GM12873 (cell line): ENCODE measurements around the gene GCA.

Experiments
- TF ChIP-seq, protein P1 (sequence below): IDR thresholded peaks from 2 replicates; pipeline ENCODE4 v1.5.1; 2012; ENCODE audit warnings: low read depth, mild to moderate bottlenecking, moderate library complexity, low read length, control low read depth; ENCODE audit not compliant: insufficient read depth; ENCODE audit errors: missing control alignments

GCA gene

DNA sequence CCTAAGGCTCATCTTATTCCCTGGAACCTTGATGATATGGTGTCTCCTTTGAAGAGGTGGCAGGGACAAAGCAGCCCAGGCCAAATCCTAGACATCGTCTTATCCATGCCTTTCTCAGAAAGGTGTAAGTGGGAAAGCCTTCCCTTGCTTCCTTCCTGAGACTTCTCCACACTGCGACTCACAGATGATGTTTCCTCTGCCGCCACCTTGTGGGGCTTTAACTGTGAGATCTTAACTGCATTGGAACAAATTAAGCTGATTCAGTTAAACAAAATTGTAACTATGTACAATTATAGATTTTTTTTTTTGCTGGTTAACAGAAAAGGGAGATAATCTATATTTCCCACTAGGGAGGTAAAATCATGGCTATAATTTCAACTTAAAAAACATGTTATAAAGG is 10.0 kb upstream of the GCA start:
- TF ChIP-seq, protein P1, sequence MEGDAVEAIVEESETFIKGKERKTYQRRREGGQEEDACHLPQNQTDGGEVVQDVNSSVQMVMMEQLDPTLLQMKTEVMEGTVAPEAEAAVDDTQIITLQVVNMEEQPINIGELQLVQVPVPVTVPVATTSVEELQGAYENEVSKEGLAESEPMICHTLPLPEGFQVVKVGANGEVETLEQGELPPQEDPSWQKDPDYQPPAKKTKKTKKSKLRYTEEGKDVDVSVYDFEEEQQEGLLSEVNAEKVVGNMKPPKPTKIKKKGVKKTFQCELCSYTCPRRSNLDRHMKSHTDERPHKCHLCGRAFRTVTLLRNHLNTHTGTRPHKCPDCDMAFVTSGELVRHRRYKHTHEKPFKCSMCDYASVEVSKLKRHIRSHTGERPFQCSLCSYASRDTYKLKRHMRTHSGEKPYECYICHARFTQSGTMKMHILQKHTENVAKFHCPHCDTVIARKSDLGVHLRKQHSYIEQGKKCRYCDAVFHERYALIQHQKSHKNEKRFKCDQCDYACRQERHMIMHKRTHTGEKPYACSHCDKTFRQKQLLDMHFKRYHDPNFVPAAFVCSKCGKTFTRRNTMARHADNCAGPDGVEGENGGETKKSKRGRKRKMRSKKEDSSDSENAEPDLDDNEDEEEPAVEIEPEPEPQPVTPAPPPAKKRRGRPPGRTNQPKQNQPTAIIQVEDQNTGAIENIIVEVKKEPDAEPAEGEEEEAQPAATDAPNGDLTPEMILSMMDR = peak; percentile 52

DNA sequence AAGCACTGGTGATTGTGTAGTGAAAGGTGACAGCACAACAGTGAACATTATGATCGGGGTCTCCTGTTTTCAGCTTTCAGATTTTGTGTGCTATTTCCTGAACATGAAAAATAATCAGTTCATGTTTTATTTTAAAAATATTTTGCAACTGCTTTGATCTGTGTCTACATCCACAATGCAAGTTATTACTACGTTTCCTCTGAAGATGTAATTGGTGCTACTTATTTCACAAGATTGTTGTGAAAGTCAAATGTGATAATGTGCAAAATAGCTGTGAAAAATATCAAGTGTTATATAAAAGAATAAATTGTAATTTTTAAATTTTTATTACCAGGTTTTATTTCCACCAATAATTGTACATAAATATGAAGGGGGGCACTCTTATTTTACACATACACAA is 6.1 kb upstream of the GCA start:
- TF ChIP-seq, protein P1 = no peak

DNA sequence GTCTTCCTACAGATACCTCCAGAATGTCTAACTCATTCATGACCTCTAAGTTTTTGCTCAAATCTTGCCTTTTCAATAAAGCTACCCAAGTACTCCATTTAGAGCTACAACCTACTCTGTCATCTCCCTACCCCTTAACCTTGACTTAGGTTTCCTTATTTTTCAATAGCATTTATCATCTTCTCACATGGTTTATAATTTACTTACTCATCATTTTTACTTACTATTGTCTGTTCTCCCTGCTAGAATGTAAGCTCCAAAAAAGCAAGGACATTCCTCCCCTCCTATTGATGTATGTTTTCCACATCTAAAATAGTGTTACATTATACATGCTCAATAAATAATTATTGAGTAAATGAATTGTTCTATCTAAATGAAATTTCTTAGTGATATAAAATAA is 3.1 kb upstream of the GCA start:
- TF ChIP-seq, protein P1 = no peak

DNA sequence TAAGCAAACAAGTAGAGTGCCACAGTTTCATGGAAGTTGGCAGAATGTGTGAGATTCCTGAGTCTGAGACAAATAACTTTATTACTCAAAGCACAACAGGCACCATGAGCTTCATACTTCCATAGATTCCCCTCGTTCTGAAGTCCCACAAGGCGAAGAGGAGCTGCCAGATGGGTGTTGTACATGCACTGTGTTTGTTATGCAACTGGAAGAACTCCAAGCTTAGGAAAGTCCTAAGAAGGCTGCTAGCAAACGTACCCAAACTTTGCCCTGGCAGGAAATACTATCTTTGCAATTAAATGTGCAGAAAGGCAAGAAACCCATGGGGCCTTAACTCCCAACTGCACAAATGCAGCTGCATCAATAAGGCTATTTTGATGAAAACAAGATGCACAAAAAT is 1.6 kb upstream of the GCA start:
- TF ChIP-seq, protein P1 = no peak

DNA sequence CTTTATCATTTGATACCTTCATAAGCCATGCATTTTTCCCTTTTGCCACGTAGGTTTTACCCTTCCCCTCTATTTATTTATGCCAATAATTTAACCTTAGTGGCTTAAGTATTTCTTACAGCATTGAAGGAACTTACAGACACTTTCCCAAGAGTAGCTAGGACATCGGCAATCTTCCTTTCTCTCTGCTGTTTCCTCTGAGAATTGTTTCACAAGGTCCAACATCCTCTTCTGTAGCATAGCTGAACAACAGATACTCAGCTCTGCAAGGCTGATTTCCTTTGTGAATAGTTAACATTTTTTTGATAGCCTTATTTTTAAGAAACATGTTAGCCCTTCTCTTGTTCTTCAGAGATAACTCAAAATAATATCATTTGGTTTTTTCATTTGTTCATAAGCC is 1.1 kb upstream of the GCA start:
- TF ChIP-seq, protein P1 = no peak

DNA sequence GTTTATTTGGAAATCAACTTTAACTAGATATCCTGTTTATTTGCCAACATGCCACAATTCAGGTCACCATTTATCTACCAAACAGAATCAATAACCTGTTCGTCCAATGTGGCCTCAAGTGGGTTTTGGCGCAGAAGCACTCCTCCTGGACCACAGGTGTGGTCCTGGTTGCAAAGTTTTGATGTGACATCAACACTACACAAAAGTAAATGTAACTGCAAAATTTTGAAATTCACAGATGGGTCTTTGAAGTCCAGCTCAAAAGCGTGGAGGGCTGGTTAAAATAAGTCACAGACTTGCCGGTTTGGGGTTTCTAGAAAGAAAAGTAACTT is 474 bp upstream of the GCA start:
- TF ChIP-seq, protein P1 = no peak

DNA sequence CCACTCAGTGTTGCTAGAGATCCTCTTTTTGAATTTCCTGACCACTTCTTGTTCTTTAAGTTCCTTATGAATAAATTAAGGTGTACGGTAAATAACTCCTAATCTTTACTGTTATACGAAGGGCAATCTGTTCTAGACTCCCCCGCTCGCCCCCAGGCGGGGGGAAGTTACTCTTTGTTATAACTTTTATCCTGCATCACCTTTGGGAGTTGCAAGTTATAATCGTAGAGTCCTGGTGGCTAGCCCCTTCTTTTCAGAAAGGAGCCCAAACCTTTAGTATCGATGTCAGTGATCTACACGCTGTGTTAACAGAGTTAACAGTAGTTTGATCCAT is 652 bp downstream of the GCA start:
- TF ChIP-seq, protein P1 = no peak

DNA sequence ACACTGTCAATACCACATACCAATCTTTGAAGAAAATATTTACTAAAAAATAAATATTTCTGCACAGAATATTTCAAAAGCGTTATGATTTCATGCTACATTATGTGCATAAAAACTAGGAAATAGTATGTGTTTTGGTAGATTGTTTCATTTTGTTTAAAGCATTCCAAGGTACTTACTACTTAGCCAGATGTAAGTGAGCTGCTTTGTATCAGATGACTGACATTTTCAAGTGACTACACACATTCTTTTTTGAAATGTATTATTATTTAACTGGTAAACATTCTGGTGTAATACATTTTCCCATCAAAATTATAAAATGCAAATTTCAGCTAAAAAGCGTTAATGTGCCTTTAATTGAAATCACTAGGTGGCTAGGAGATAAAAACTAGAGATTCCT is 21.5 kb downstream of the GCA start:
- TF ChIP-seq, protein P1 = no peak
